GM15510 (cell line): ENCODE measurements around the gene FAM204A.

ENCODE experiments used
- POLR2A ChIP-seq: IDR thresholded peaks from 3 replicates; pipeline ENCODE4 v1.6.1; 2011; ENCODE audit warnings: borderline replicate concordance; ENCODE audit not compliant: insufficient read length; ENCODE audit errors: extremely low read depth

FAM204A gene

GRCh38 chr10:118342638-118343020 lies 505 bp upstream of the FAM204A start:
- no peak for TF ChIP-seq POLR2A

DNA sequence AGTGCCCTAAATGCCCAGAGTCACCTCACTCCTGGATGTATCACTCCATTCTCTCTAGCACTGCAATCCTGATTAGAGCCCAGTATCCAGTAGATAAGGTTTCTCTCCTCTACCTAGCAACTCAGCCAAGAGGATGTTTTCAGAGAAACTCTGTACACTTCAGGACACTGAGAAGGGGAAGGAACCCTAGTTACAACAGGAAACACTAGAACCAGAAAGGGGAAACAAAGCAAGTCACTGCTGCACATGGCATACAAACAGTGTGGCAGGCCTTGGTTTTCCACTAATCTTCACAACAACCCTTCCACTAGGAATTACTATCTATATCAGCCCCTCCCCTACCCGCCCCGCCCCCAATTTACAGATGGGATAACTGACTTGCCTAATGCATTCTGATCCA lies 1.6 kb downstream of the FAM204A start:
- no peak for TF ChIP-seq POLR2A

DNA sequence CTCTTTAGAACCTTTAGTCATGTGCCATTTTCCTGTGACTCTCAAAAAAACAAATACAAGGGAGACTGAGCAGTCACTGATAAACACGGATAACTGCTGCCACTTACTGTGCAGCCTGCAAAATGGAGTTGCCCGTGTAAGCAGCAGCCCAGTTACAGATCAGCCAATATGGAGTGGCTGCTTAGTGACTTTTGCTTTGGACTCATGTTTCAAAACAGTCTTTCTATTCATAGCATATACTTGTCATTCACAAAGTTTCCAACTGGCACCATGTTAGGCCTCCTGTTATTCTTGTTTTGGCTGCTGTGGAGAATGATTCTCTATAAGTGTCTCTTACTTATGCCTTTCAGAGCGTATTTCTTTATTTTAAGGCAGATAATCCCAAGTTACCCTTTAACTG lies 3.0 kb downstream of the FAM204A start:
- TF ChIP-seq POLR2A = no peak

DNA sequence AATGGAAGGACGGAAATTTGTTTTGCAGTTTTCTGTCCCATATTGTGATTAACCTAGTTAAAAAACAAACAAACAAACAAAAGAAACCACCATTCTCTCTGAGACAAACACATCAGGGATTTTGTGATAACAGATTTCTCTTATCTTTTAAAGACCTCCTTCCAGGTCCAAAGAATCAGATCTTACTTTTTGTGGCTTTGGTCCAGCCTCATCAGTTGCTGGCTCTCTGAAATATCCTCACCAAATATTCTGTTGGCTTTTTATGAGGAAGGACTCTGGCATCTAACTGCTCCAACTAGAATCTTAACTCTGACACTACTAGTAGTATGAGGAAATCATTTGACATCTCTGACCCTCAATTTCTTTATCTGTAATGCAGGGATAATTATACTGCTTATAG lies 4.8 kb downstream of the FAM204A start:
- no peak for TF ChIP-seq POLR2A

GRCh38 chr10:118333871-118334270 lies 8.3 kb downstream of the FAM204A start:
- no peak for TF ChIP-seq POLR2A

- TF ChIP-seq POLR2A = no peak
Measured at GRCh38 chr10:118332948-118333710, 9.0 kb downstream of the FAM204A start.

GRCh38 chr10:118332236-118332635 lies 9.9 kb downstream of the FAM204A start:
- no peak for TF ChIP-seq POLR2A

GRCh38 chr10:118330295-118331076 lies 11.6 kb downstream of the FAM204A start:
- no peak for TF ChIP-seq POLR2A

DNA sequence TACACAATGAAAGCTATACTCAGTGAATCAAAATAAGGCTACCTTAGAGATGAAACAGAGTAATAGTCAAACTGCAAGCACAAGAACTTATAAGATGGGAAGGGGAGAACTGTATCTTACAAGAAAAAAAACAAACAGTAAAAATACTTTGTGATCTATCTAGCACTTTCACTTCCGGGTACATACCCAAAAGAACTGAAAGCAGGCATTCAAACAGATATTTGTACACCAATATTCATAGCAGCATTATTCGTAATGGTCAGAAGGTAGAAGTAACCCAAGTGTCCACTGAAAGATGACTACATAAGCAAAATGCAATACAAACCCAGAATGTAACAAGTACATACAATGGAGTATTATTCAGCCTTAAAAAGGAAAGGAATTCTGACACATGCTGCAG lies 18.0 kb downstream of the FAM204A start:
- TF ChIP-seq POLR2A = no peak

- no peak for TF ChIP-seq POLR2A
Measured at GRCh38 chr10:118321724-118322575, 20.2 kb downstream of the FAM204A start.

DNA sequence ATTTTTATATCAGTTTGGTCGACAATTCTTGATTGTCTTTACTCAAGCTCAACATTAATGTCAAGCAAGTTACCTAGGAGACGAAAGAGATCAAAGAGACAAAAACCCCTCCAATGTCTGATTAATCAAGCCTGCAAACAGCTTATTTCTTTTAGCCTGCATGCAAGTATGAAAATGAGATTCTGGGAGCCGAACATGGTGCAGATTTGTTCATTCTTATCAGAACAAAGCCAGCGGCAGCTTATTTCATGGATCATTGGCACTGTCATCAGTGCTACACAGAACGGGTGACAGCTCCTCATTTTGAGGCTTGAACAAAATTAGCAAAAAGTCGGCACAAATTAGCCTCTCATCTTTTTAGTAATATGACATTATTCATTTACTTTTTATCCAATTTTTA lies 26.5 kb downstream of the FAM204A start:
- TF ChIP-seq POLR2A = no peak

GRCh38 chr10:118314882-118315281 lies 27.2 kb downstream of the FAM204A start:
- no peak for TF ChIP-seq POLR2A

DNA sequence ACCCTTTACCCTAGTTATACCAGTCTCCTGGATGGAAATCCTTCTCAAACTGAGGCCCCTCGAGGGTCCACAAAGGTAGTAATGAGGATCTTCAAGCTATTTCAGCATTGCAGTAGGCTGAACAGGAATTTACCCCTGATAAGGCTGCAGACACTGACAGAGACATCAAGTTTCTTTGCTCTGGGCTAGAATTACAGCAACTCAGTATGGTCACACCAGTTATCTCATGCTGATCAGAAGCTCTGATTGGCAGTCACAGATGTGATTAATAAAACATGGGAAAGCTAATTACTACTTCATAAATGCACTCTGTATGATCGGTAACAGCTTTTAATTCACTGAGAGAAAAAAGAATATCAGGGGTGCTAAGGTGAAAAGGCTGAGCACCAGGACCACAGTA lies 30.6 kb downstream of the FAM204A start:
- no peak for TF ChIP-seq POLR2A

- no peak for TF ChIP-seq POLR2A
Measured at GRCh38 chr10:118310822-118311221, 31.3 kb downstream of the FAM204A start.

DNA sequence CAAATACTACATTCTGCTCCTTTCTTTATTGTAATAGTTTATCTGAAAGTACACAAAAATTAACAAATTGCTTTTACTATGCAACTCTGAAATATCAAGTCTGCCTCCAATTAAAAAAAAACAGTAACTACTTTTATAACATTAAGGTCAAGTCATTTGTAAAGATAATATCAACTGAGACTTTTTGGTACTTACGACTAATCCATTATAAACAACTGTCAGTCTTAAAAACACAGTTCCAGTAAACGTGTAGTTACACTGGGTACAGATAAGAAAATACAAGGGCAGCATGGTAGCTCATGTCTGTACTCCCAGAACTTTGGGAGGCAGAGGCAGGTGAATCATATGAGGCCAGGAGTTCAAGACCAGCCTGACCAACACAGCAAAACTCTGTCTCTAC lies 32.2 kb downstream of the FAM204A start:
- TF ChIP-seq POLR2A = no peak
